Thyroid gland (tissue), 4 donors: ENCODE data around the gene OAS2. TPM values are rescaled to one million over a fixed set of nuclear protein-coding genes. Genes with fewer than 3 reads are reported as not detected.

Experiments
- DNase-seq, 2 donors: peaks; one replicate each; pipeline ENCODE4 v3.0.0-alpha.2; 2019
- H3K27ac ChIP-seq, 3 donors: fragments of 200-600 bp; sonication (generic); 1 replicate in 2 of 3; 2 replicates in 1 of 3; pipeline ENCODE4 v1.5.1; 2016 to 2019; ENCODE audit warnings: mild to moderate bottlenecking in 1 of 3, moderate library complexity in 1 of 3
- H3K27me3 ChIP-seq: fragments of 200-600 bp; sonication (generic); one replicate; pipeline ENCODE4 v1.5.1; 2019
- H3K36me3 ChIP-seq, 2 donors: fragments of 200-600 bp; sonication (generic); one replicate each; pipeline ENCODE4 v1.5.1; 2016 to 2019
- H3K4me1 ChIP-seq, 2 donors: fragments of 200-600 bp; sonication (generic); one replicate each; pipeline ENCODE4 v1.5.1; 2017 to 2019
- H3K4me3 ChIP-seq, 3 donors: fragments of 200-600 bp; sonication (generic); replicated peaks in 1 of 3; 1 replicate in 2 of 3; 2 replicates in 1 of 3; pipeline ENCODE4 v1.5.1; 2016; ENCODE audit warnings: mild to moderate bottlenecking in 1 of 3
- H3K9me3 ChIP-seq: fragments of 200-600 bp; sonication (generic); one replicate; pipeline ENCODE4 v1.5.1; 2017
- POLR2A ChIP-seq, 2 donors: fragments of 450-650 bp; IDR thresholded peaks; one replicate each; pipeline ENCODE4 v1.6.1; 2017; ENCODE audit warnings: antibody characterized with exemption in 2 of 2, mild to moderate bottlenecking in 2 of 2, moderate library complexity in 1 of 2
- WGBS, 2 donors: methylation state at CpG; one replicate each; pipeline ENCODE4 v1.1.5; 2017; 5-methylcytosine and 5-hydroxymethylcytosine counted together
- intact Hi-C: fragments of 100-400 bp; cut with DNase I; formaldehyde crosslinking; loops from one replicate; pipeline ENCODE4 v1.15.1; 2023
- total RNA-seq, 4 donors: library from RNA; depleted of rRNA; stranded (reverse); fragments of >200 nt; gene quantifications; one replicate each; pipeline ENCODE4 v1.2.3, GENCODE V29; 2016
- TF ChIP-seq, protein P1 (sequence below), 6 experiments: fragments of 200-600 bp in 3 of 6; fragments of 450-650 bp in 3 of 6; sonication (generic) in 3 of 6; IDR thresholded peaks; one replicate each; pipeline ENCODE4 v1.5.1; 2016 to 2019; ENCODE audit warnings: antibody characterized with exemption in 6 of 6, mild to moderate bottlenecking in 2 of 6, inconsistent platforms in 1 of 6, moderate library complexity in 1 of 6

Gene OAS2
- total RNA-seq, 4 donors from 2014 or later, result 2.7 to 9.1 (median 6.0) TPM

DNA sequence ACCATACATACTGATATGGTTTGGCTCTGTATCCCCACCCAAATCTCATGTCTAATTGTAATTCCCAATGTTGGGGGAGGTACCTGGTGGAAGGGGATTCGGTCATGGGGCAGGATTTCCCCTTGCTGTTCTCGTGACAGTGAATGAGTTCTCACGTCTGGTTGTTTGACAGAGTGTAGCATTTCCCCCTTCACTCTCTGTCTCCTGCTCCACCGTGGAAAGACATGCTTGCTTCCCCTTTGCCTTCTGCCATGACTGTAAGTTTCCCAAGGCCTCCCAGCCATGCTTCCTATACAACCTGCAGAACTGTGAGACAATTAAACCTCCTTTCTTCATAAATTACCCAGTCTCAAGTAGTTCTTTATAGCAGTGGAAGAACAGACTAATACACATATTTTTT is 49.4 kb downstream of the OAS2 start:
- WGBS, 2 donors, result 53 to 66% methylated on average over 4 of the region's 4 CpGs
- no peaks in the 10 kb centered on the region for H3K36me3 ChIP-seq
- no peak for TF ChIP-seq POLR2A (IDR thresholded peaks at IDR 0.05)
- TF ChIP-seq, protein P1, sequence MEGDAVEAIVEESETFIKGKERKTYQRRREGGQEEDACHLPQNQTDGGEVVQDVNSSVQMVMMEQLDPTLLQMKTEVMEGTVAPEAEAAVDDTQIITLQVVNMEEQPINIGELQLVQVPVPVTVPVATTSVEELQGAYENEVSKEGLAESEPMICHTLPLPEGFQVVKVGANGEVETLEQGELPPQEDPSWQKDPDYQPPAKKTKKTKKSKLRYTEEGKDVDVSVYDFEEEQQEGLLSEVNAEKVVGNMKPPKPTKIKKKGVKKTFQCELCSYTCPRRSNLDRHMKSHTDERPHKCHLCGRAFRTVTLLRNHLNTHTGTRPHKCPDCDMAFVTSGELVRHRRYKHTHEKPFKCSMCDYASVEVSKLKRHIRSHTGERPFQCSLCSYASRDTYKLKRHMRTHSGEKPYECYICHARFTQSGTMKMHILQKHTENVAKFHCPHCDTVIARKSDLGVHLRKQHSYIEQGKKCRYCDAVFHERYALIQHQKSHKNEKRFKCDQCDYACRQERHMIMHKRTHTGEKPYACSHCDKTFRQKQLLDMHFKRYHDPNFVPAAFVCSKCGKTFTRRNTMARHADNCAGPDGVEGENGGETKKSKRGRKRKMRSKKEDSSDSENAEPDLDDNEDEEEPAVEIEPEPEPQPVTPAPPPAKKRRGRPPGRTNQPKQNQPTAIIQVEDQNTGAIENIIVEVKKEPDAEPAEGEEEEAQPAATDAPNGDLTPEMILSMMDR (IDR thresholded peaks at IDR 0.05), result no peak
- no peaks in the 10 kb centered on the region for H3K4me1 ChIP-seq
- no peak for DNase-seq
- H3K9me3 ChIP-seq, result no peaks in the 10 kb centered on the region
- no peaks in the 10 kb centered on the region for H3K27me3 ChIP-seq
- no peak overlapping the region for H3K27ac ChIP-seq
- no peak overlapping the region for H3K4me3 ChIP-seq
- intact Hi-C loops, result no loop called here

DNA sequence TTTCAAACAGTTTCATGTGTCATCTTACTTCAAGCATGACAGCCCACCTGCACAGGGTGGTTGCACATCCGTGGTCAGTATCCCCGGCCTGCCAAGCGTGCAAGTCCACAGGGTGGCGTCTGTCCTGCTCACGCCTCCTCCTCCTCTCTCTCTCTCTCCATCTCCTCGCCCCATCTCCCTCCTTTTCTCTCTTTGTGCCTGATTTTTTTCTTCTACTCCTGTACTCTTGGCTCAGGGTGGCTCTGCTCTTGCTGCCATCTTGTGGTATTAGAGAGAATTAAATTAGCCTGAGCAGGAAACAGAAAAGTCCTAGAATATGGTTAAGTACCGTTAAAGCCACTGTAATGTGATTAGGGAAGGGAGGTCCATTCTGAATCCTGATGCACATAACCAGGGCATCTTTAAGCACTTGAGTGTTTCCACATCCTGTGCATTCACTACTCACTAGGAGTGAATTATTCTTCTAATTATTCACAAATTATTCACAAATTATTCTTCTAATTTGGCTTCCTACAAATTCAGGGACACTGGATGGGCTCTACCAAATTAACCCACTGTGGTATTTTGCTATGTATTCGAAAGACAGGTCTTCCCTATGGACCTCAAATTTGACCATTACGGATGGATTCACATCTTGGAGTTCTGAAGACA is 52.7 kb downstream of the OAS2 start:
- no peaks in the 10 kb centered on the region for H3K36me3 ChIP-seq
- no peaks in the 10 kb centered on the region for H3K4me1 ChIP-seq
- peak; percentile 24 to 38 for DNase-seq
- no peak overlapping the region for H3K27ac ChIP-seq
- H3K27me3 ChIP-seq, result no peaks in the 10 kb centered on the region
- TF ChIP-seq, protein P1 (IDR thresholded peaks at IDR 0.05), result peak; percentile 41 to 75 (median 70)
- no peak for TF ChIP-seq POLR2A (IDR thresholded peaks at IDR 0.05)
- intact Hi-C loops, result no loop called here
- no peaks in the 10 kb centered on the region for H3K9me3 ChIP-seq
- no peak overlapping the region for H3K4me3 ChIP-seq
- 9 to 10% methylated on average over 9 of the region's 9 CpGs for WGBS, 2 donors

DNA sequence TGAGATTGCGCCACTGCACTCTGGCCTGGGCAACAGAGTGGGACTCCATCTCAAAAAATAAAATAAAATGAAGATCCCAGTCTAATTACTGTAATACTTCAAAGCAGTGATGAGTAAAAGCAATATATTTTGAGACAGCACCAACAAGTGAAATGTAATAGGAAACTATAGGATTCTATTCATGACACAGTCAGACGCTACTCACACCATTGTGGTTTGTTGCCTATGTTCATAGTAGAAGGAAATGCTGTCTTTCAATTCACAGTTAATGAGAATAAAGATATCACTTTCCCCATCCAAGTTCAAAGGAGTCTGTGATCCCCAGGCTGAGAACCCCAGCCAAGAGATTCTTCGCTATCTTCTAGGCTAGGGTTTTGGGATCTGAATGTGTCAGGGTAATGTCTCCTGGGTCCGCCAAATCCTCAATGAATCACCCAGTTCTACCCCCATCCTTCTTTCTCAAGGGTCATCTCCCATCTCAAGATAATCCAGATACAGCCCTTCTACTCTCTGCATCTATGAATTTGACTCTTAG is 61.7 kb downstream of the OAS2 start:
- no peak for DNase-seq
- no peak for TF ChIP-seq POLR2A (IDR thresholded peaks at IDR 0.05)
- TF ChIP-seq, protein P1 (IDR thresholded peaks at IDR 0.05), result no peak
- H3K36me3 ChIP-seq, result no peaks in the 10 kb centered on the region
- intact Hi-C loops, result no loop called here
- no peaks in the 10 kb centered on the region for H3K4me1 ChIP-seq
- no peak overlapping the region for H3K27ac ChIP-seq
- H3K27me3 ChIP-seq, result no peaks in the 10 kb centered on the region
- no peaks in the 10 kb centered on the region for H3K9me3 ChIP-seq
- H3K4me3 ChIP-seq, result no peak overlapping the region
- WGBS, 2 donors, result 83 to 94% methylated on average over 4 of the region's 4 CpGs

DNA sequence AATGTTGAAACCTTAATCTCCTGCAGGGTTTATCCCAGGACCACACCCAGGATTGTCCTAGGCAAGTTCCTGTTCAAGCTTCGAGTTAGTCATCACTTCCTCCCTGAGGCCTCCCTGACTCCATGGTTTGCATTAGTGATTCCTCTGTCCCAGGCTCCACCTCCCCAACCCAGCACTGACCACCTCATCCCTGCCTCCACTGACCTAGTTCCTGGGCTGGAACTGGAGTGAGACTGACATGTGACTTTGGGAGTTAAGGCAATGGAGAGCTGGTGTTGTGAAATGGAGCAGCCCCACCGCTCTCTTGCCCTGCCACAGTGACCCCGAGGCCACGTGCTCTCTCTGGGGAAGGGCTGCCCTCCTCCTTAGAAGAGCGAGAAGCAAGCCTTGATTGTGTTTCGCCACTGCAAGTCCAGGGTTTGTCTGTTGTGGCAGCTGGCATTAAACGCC is 62.4 kb downstream of the OAS2 start:
- Histone ChIP-seq H3K4me3 (no peak overlapping the region), H3K27me3 (no peaks in the 10 kb centered on the region)
- intact Hi-C loops, result no loop called here

DNA sequence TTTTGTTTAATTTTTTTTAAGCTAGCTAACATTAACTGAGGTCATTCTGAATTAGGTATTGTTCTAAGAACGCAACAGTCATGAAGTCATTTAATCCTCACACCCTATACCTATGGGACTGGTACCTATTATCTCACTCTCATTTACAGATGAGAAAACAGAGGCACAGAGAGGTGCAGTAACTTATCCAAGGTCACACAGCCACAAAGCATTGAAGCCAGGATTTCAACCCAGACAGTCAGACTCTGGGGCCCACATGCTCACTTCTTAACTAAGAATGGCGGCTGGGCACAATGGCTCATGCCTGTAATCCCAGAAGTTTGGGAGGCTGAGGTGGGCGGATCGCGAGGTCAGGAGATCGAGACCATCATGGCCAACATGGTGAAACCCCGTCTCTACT is 63.2 kb downstream of the OAS2 start:
- no peaks in the 10 kb centered on the region for H3K27me3 ChIP-seq
- no peak overlapping the region for H3K27ac ChIP-seq
- no peak overlapping the region for H3K4me3 ChIP-seq
- WGBS, 2 donors, result 89 to 91% methylated on average over 7 of the region's 7 CpGs
- H3K36me3 ChIP-seq, result no peaks in the 10 kb centered on the region
- TF ChIP-seq, protein P1 (IDR thresholded peaks at IDR 0.05), result no peak
- no peak for DNase-seq
- H3K4me1 ChIP-seq, result no peaks in the 10 kb centered on the region
- intact Hi-C loops, result no loop called here
- H3K9me3 ChIP-seq, result no peaks in the 10 kb centered on the region

More for the DNA sequence above, 62.4 kb downstream of the OAS2 start:
- DNase-seq, result peak; percentile 23 to 32
- Histone ChIP-seq H3K27ac (no peak overlapping the region), H3K36me3 (no peaks in the 10 kb centered on the region), H3K4me1 (no peaks in the 10 kb centered on the region), H3K9me3 (no peaks in the 10 kb centered on the region)
- no peak for TF ChIP-seq POLR2A (IDR thresholded peaks at IDR 0.05)
- TF ChIP-seq, protein P1 (IDR thresholded peaks at IDR 0.05), result no peak
- 59 to 66% methylated on average over 5 to 7 of the region's 7 CpGs for WGBS, 2 donors
